HFF-Myc (cell line): ENCODE measurements around the gene FAAP100.

ENCODE experiments used
- DNase-seq: peaks from one replicate; pipeline ENCODE4 v3.0.0-alpha.2; 2011; ENCODE audit warnings: low read depth; ENCODE audit errors: extremely low read depth
- H3K4me3 ChIP-seq: replicated peaks from 2 replicates; pipeline ENCODE4 v1.5.1; 2011; ENCODE audit warnings: low read depth, mild to moderate bottlenecking, control low read depth, low read length
- CTCF ChIP-seq: IDR thresholded peaks from 2 replicates; pipeline ENCODE4 v1.5.1; 2012; ENCODE audit warnings: mild to moderate bottlenecking, low read depth, low read length, control low read depth; ENCODE audit errors: missing control alignments

The FAAP100 gene

GRCh38 chr17:81491181-81491581 is 61.0 kb downstream of the FAAP100 start:
- DNase-seq: no peak
- no peak overlapping the region for H3K4me3 ChIP-seq
- no peak for TF ChIP-seq CTCF

GRCh38 chr17:81489998-81490992 is 61.9 kb downstream of the FAAP100 start:
- TF ChIP-seq CTCF: no peak
- no peak overlapping the region for H3K4me3 ChIP-seq

More at GRCh38 chr17:81489998-81490992, 61.9 kb downstream of the FAAP100 start:
- no peak for DNase-seq
